GM21723 (cell line): Measurements from ENCODE around the gene ZFAND4.
"Not testable (repeated sequence)": the region's sequence is repeated elsewhere in the genome, so short reads cannot be mapped to it uniquely, and the experiment has no call there.

Experiments
- ATAC-seq: cut with Tn5 transposase; IDR thresholded peaks from one replicate; pipeline ENCODE4 v1.9.1; 2021; ENCODE audit warnings: mild to moderate bottlenecking, moderate library complexity; ENCODE audit not compliant: unreplicated experiment

ZFAND4 gene

DNA sequence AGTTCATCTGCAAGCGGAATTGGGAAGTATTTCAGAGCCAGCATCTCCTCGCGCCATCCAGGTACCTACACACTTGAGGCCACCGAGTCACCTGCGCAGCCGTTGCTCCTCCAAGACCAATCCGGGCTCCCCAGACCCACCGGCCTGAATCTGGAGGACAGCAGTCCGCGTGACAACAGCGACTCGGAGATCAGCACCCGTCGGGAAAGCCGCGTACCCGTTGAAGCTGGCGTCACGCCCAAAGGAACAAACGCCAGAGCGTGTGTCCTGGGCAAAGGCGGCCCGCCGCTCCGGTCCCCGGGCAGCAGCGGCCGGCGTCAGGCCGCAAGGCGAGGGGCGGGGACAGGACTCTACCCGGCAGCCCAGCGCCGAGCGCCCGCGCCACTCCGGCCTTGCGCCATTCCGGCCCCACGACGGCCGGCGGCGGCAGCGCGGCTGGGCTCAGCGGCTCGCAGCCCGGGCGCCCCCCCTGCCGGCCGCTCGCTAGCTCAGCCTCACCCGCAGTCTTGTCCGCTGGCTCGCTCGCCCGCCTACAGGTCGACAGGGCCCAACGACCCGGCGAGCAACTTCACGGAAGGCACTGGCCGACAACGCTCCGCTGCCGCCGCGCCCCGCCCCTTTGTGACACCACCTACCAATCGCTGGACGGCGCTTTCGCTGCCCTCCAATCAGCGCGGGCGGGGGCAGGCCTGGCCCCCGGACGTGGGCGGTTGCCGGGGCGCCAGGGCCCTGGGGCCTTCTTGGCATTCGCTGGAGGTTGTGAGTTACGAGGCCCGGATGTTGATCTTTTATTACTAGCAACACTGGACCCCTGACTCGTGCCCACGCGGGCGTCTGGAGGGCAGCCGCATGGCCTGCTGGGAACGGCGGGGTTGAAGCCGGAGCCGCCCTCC, at the start of gene ZFAND4:
Gene ZFAND4, minus strand, starts transcription at position 592 of the 893 bp plus-strand sequence. CDS start 9,047 bp downstream, outside the sequence.
- ATAC-seq, result peak; percentile 96

DNA sequence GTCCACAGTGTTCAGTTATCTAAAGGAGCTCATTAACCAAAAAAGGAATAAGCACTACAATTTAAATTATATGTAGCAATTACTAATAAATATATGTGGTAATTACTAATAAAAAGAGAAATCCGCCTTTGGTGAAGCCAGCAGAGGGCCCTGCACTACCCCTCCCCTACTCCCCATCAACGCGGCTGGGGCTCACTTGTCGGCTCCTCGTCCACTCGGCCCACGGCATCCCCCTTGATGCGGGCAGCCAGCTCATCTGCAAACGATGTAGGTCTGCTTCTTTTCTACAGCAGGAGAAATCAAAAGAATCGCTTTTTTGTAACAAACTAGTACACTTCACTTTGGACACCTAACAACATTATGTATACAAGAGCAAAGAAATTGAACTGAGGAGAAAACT, 48.9 kb upstream of the ZFAND4 start:
- ATAC-seq, result not testable (repeated sequence)

DNA sequence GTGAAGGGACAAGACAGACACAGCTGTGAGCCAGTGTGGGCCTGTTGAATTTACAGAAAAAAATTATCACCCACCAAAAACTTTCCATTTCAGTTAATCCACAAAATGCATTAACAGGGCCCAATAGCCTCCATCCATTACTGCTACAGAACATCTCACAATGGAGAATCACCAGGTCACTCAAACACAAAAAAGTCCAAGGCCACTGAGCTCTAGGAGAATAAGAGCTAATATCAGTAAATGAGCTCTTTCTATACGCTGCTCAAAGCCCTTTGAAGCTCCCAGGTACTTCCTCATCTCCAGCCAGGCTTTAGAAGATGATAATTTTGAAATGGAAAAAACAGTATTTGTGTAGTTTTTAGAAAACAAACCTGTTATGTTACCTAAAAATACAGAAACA, 45.1 kb upstream of the ZFAND4 start:
- not testable (repeated sequence) for ATAC-seq

DNA sequence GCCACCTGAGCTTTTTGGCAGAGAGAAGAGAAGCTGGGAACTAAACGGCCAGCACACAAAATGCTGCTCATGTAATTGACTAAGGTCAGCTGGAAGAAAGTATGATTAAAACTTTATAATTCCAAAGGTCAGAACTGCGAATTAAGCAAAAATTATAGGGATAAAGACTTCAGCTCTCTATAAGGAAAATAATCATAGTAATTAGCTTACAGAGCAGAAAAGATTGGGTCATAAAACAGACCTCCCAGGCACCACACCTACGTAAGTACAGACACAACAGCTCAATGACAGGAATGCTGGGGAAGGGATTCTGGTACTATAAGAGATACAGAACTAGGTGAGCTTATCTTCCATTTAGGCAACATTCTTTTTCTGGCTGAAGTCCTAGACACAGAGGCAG, 44.5 kb upstream of the ZFAND4 start:
- not testable (repeated sequence) for ATAC-seq

DNA sequence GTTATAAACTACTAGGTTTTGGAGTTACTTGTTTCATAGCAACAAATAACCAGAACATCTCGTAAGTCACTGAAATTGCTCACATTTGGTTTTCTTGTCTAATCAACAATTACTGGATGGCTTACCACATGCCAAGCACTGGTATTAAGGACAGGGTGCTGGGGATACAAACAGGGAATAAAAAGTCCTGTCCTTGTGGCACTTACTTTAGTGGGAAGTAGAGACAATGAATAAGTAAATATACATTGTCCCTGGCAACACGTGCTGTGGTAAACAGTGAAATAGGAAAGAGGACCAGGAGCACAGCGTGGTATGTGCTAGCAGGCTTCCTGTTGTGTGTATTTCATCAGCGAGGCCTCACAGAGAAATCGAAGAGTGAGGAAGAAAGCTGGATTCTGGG, 38.7 kb upstream of the ZFAND4 start:
- ATAC-seq, result not testable (repeated sequence)

DNA sequence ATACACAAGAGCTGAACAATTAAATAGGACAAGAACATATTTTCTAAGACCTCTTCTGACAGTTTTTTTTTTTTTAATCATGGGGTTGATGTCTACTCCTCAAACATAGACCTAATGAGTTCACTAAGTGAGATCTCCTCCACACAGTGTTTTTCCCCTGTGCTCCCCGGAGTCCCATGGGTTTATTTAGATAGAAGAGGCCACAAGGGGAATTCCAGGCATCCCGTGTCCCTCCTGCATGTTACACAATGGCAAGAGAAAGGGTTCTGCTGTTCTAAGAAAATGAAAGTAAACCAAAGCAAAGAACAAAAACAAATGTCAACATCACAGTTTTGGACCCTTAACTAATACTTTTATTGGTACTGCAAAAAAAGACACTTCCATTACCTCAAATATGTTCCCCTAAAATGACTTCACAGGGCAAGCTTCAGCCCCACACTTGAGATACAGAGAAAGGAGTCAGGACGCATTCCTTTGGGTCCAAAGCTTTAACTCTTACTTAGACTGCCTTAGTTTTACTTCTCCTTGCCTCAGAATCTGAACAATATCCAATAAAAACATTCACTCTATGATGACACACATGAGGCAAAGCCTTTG, 37.7 kb upstream of the ZFAND4 start:
- ATAC-seq, result peak; percentile 89

DNA sequence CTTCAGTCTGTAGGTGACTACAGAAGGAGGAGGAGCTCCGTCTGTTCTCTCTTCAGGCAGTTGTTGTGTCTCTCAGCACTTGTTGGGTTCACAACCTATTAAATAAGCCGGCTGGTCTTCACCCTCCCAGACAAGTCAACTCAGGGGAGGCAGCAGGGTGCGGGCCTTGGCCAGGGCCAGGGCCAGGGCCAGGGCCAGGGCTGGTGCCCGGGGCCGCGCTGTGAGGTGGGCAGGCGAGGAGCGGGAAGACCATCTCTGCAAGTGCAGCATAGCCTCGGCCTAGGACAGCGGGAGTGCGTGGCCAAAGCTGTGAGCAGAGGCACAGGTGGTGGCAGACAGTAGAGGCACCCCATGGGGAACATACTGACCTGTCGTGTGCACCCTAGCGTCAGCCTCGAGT, 5.9 kb upstream of the ZFAND4 start:
- not testable (repeated sequence) for ATAC-seq

DNA sequence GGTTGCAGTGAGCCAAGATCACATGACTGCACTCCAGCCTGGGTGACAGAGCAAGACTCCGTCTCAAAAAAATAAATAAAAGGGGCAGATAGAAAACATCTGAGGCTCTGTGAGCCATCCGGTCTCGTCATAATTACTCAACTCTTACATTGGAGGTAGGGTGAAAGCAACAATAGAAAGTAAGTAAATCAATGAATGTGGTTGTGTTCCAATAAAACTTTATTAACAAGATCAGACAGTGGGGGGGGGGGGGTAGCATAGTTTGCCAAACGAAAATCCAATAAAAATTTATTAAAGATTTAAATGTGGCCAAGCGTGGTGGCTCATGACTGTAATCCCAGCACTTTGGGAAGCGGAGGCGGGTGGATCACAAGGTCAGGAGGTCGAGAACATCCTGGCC, 2.8 kb upstream of the ZFAND4 start:
- ATAC-seq, result no peak

DNA sequence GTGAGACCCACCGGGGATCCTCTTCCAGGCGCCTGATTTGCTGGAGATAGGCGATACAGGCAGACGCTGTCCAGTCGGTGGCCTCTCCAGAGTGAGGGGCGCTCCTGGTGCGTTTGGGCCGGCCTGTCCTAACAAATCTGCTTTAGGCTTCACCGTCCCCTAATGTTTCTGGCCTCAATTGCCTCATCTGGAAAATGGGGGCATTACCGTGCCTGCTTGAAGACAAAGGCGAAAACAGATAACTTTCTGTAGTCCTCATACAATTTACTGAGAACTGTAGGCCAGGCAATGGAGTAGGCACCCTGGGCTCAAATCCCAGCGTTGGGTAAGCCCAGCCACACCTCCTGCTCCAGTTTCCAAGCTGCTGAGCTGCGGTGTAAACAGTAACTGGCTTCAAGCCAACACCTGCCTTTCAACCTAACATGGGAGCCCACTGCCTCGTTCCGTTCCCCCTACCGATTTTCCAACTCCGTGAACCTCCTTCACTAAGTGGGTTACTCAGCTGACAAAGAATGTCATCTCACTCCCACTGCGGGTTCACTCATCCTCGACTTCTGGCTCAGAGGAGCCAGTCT, 589 bp upstream of the ZFAND4 start:
- no peak for ATAC-seq

DNA sequence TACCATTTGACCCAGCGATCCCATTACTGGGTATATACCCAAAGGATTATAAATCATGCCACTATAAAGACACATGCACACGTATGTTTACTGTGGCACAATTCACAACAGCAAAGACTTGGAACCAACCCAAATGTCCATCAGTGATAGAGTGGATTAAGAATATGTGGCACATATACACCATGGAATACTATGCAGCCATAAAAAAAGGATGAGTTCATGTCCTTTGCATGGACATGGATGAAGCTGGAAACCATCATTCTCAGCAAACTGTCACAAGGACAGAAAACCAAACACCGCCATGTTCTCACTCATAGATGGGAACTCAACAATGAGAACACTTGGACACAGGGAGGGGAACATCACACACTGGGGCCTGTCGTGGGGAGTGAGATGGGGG, 1.3 kb downstream of the ZFAND4 start:
- ATAC-seq, result not testable (repeated sequence)

DNA sequence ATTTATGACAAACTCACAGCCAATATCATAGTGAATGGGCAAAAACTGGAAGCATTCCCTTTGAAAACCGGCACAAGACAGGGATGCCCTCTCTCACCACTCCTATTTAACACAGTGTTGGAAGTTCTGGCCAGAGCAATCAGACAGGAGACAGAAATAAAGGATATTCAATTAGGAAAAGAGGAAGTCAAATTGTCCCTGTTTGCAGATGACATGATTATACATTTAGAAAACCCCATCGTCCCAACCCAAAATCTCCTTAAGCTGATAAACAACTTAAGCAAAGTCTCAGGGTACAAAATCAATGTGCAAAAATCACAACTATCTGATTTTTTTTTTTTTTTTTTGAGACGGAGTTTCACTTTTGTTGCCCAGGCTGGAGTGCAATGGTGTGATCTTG, 2.7 kb downstream of the ZFAND4 start:
- ATAC-seq, result not testable (repeated sequence)

DNA sequence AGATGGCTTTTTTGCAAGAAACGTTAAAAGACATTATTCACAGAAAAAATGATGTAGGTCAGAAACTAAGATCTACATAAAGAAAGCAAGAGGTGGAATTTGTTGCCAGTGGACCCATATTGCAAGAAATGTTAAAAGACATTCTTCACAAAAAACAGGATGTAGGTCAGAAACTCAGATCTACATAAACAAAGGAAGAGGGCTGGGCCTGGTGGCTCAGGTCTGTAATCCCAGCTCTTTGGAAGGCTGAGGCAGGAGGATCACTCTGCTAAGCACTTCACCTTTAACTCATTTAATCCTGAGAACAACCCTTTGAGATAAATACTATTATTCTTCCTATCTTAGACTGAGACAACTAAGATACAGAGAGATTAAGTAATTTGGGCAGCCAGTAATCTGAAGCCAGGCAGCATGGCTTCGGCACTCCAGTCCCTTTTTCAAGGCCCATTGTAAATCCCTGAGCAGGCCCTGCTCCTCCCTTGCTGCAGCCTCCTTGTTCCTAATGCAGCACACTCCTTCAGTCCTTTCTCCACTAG, 11.6 kb downstream of the ZFAND4 start:
- ATAC-seq, result no peak

DNA sequence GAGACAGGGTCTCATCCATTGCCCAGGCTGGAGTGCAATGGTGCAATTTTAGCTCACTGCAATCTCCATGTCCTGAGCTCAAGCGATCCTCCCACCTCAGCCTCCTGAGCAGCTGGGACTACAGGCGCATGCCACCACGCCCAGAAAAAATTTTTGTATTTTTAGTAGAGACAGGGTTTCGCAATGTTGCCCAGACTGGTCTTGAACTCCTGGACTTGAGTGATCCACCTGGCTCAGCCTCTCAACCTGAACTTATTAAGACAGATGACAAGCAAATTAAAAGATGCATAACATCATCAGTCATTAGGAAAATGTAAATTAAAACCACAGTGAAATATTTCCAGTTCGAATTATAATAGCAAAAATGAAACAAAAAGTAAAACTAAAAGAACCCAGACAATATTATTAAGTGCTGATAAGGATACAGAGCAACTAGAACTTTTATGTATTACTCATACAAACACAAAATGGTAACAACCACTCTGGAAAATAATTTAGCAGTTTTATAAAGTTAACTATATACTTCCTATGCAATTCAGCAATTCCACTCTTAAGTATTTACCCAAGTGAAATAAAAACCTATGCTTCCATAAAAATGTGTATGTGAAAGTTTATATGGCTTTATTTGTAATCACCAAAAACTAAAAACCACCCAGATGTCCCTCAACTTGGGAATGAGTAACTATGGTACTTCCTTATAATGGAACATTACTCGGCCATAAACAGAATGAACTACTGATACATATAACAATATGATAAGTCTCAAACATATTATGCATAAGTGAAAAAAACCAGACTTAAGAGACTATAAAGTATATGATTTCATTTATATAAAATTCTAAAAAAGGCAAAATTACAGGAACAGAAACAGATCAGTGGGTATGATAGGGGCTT, 15.3 kb downstream of the ZFAND4 start:
- no peak for ATAC-seq

DNA sequence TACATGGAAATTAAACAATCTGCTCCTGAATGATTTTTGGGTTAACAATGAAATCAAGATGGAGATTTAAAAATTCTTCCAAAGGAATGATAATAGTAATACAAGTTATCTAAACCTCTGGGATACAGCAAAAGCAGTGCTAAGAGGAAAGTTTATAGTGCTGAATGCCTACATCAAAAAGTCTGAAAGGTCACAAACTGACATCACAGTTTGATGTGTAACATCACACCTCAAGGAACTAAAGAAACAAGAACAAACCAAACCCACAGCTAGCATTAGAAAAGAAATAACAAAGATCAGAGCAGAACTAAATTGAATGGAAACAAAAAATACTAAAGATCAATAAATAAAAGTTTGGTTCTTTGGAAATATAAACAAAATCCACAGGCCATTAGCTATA, 17.4 kb downstream of the ZFAND4 start:
- no peak for ATAC-seq

DNA sequence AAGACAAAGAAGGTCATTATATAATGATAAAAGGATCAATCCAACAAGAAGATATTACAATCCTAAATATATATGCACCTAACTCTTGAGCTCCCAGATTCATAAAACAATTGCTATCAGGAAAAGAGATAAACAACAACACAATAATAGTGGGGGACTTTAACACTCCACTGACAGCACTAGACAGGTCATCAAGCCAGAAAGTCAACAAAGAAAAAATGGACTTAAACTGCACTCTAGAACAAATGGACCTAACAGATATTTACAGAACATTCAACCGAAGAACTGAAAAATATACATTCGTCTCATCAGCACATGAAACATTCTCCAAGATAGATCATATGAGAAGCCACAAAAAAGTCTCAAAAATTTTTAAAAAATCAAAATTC, 17.8 kb downstream of the ZFAND4 start:
- not testable (repeated sequence) for ATAC-seq

DNA sequence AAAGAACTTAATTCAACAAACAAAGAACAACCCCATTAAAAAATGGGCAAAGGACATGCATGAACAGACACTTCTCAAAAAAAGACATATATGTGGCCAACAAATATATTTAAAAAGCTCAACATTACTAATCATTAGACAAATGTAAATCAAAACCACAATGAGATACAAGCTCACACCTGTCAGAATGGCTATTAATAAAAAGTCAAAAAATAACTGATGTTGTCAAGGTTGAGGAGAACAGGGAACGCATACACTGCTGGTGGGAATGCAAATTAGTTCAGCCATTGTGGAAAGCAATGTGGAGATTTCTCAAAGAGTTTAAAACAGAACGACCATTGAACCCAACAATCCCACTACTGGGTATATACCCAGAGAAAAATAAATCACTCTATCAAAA, 19.1 kb downstream of the ZFAND4 start:
- peak; percentile 51 for ATAC-seq

DNA sequence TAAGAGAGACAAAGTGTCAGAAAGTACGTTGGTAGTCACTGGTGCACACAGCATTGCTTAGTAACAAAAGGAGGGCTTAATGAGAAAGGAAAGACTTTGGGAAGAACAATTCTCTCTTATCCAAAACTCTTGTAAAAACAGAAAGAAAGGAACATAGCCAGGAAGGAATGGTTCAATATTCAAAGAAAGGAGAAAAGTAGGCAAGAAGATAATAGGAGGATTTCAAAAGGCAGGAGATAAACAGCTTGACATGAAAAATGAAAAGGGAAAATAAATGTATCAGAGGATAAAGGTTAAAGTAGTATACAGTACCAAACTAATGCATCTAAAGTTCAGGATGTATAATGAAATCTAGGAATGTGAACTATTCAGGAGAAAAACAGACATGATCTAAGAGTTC, 20.1 kb downstream of the ZFAND4 start:
- ATAC-seq, result no peak

DNA sequence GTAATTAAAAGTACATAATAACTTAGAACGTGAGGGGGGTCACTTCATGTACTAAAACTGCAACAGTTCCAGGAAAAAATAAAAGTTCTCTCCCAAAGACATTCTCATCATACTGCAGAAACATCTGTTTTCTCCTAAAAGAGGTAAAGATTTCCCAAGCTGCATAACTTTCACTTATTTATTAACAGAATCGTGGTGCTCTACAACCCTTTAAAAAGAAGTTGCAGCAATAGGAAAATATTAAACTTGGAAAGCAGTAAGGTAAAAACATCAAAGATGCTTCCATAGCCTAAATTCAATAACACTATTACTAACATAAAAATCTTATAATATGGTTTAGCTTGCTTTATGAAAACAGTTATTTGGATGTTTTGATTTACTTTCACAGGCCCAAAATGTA, 23.3 kb downstream of the ZFAND4 start:
- ATAC-seq, result no peak

DNA sequence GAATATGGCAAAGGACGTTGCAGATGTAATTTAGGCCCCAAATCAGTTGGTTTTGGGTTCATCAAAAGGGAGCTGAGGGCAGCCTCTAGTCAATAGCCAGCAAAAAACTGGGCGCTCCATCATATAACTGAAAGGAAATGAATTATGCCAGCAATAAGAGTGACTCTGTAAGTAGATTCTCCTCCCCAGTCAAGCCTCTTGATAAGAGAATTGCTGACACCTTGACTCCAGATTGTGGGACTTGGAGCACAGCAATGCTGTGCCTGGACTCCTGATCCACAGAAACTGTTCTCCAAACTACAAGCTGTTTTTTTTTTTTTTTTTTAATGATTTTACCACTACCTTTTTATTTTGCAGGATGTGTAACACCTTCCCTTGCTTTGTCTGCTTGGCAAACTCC, 25.5 kb downstream of the ZFAND4 start:
- no peak for ATAC-seq

DNA sequence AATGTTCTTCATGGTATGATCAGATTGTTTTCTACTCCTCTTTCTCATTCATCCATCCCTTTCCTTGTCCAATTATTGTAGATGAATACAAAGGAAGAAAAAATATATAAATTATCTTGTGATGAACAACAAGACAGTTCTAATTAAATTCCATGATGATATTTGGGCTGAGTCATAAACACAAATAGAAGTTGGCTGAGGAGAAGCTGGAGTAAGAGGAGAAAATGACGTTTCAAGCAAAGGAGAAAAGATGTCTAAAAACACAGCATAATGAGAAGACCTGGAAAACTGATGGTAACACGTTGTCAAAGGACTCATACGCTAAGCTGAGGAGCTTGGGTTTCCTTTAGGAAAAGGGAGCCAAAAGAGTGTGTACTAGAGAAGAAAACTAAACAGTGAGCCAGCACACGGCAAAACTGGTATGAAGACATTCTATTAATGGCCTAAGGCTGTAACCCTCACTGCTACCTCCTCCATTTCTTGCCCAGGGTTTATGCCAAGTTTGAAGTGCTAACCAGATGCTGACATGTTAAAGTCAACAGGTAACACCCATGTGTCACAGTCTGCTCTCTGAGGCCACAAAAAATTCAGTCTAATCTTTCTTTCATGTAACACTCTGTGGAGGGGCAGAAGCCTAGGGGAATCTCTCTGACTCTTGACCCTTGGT, 26.1 kb downstream of the ZFAND4 start:
- ATAC-seq, result no peak
